ENCODE measurements around the gene GNAT1.

GNAT1 gene

GRCh38 chr3:50182533-50183099 is 8.8 kb upstream of the GNAT1 start:
- no peak for DNase-seq

- no peak for DNase-seq
Measured at GRCh38 chr3:50183755-50184154, 7.7 kb upstream of the GNAT1 start.

- DNase-seq: no peak
Measured at GRCh38 chr3:50184242-50184978, 7.0 kb upstream of the GNAT1 start.

GRCh38 chr3:50185230-50185629 is 6.2 kb upstream of the GNAT1 start:
- DNase-seq: no peak

- DNase-seq: no peak
Measured at GRCh38 chr3:50186096-50186495, 5.3 kb upstream of the GNAT1 start.

- DNase-seq: no peak
Measured at GRCh38 chr3:50187750-50188149, 3.7 kb upstream of the GNAT1 start.

- peak; percentile 86 to 91 for DNase-seq
Measured at GRCh38 chr3:50189274-50189673, 2.1 kb upstream of the GNAT1 start.

- DNase-seq: no peak
Measured at GRCh38 chr3:50189989-50190388, 1.4 kb upstream of the GNAT1 start.

- DNase-seq: no peak
Measured at GRCh38 chr3:50192124-50192523, 714 bp downstream of the GNAT1 start.

- peak; percentile 56 to 78 for DNase-seq
Measured at GRCh38 chr3:50192689-50193141, 1.3 kb downstream of the GNAT1 start.

- DNase-seq: no peak
Measured at GRCh38 chr3:50193286-50193685, 1.9 kb downstream of the GNAT1 start.

GRCh38 chr3:50193746-50194127 is 2.3 kb downstream of the GNAT1 start:
- DNase-seq: no peak

GRCh38 chr3:50194128-50194902 is 2.9 kb downstream of the GNAT1 start:
- DNase-seq: peak; percentile 46 to 73

GRCh38 chr3:50194903-50195500 is 3.6 kb downstream of the GNAT1 start:
- peak; percentile 28 to 34 for DNase-seq

- DNase-seq: no peak
Measured at GRCh38 chr3:50195501-50196252, 4.3 kb downstream of the GNAT1 start.

GRCh38 chr3:50196253-50196801 is 4.9 kb downstream of the GNAT1 start:
- DNase-seq: no peak

GRCh38 chr3:50201573-50202315 is 10.3 kb downstream of the GNAT1 start:
- DNase-seq: no peak

GRCh38 chr3:50202353-50203112 is 11.1 kb downstream of the GNAT1 start:
- no peak for DNase-seq

- DNase-seq: no peak
Measured at GRCh38 chr3:50203113-50203808, 11.9 kb downstream of the GNAT1 start.
